EH (cell line): ENCODE data around the gene KRTAP10-7.
"Not testable (repeated sequence)": the region's sequence is repeated elsewhere in the genome, so short reads cannot be mapped to it uniquely, and the experiment has no call there.

Experiments used
- DNase-seq: peaks from one replicate; pipeline ENCODE4 v3.0.0-alpha.2; 2015; ENCODE audit warnings: low read depth

The KRTAP10-7 gene, protein sequence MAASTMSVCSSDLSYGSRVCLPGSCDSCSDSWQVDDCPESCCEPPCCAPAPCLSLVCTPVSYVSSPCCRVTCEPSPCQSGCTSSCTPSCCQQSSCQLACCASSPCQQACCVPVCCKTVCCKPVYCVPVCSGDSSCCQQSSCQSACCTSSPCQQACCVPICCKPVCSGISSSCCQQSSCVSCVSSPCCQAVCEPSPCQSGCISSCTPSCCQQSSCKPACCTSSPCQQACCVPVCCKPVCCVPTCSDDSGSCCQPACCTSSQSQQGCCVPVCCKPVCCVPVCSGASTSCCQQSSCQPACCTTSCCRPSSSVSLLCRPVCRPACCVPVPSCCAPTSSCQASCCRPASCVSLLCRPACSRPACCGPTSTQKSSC

DNA sequence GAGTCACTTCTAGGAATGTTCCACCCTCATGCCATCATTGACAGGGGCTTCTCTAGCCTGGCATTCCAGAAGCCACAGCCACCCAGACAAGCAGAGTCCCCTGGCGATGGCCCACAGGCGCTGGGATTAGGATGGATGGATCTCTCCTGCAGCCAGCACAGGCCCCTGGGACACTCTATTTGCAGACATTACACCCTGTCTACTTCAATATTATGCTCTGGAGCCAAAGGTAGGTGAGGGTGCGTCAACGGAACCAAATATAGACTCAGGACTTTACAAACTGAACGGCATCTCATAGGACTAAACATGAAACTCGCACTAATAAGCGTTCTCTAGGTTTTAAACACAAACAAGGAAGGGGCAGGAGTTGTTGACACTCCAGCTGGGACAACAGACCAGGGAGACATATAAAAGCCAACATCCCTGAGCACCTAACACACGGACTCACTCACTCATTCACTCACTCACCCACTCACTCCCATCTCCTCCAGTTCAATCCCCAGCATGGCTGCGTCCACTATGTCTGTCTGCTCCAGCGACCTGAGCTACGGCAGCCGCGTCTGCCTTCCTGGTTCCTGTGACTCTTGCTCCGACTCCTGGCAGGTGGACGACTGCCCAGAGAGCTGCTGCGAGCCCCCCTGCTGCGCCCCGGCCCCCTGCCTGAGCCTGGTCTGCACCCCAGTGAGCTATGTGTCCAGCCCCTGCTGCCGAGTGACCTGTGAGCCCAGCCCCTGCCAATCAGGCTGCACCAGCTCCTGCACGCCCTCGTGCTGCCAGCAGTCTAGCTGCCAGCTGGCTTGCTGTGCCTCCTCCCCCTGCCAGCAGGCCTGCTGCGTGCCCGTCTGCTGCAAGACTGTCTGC is at the start of gene KRTAP10-7:
Gene KRTAP10-7, plus strand, starts transcription at position 480 of the 861 bp plus-strand sequence. Its CDS starts 25 bp downstream, at position 505.
- not testable (repeated sequence) for DNase-seq

GRCh38 chr21:44550807-44551206 is 49.6 kb upstream of the KRTAP10-7 start:
- DNase-seq = no peak

DNA sequence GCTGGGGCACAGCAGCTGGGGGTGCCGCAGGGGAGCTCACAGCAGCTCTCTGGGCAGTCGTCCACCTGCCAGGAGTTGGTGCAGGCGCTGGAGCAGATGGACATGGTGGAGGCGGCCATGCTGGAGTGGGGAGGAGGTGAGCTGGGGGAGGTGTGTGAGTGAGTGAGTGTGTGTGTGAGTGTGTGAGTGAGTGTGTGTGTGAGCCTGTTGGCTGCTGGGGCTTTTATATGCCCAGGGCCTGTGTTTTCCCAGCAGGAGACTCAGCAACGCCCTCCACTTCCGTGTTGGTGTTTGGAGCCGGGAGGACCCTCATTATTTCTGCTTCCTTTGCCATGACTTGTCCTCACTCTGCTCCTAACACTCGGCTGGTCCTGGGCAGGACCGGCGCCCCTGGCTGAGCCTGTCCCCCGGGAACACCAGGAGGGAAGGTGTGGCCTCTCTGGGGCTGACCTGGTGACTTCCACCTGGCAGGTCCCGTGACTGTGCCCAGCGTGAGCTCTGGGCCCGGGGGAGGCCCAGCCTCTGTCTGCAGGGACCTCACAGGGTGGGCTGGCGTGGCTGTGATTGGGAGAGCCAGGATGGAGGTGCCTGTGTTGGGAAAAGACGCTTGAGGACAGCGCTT is 48.9 kb upstream of the KRTAP10-7 start, which contains the start of gene KRTAP10-2:
Gene KRTAP10-2, minus strand, starts transcription at position 166 of the 622 bp plus-strand sequence. Its CDS starts 47 bp downstream, at position 119.
- DNase-seq = no peak

DNA sequence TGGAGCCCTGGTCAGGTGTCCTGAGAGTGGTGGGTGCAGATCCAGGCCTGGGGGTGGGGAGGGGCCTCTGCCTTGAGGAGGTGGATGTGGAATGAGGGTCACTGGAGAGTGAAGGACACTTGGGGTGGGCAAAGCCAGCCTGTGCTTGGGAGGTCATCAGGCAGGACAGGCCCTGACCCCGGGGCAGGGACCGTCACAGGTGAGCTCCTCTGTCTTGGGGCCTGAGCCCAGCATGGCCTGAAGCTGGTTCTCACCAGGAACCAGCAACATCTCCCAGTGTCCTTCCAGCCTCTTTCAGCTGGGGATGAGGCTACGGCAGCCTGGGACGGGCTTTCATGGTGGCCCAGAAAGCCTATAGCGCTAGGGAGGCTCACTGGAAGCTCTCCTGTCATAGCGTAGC is 48.3 kb upstream of the KRTAP10-7 start:
- DNase-seq = no peak

GRCh38 chr21:44552681-44553080 is 47.7 kb upstream of the KRTAP10-7 start:
- DNase-seq = no peak

GRCh38 chr21:44555200-44555875 is 45.1 kb upstream of the KRTAP10-7 start:
- DNase-seq = no peak

DNA sequence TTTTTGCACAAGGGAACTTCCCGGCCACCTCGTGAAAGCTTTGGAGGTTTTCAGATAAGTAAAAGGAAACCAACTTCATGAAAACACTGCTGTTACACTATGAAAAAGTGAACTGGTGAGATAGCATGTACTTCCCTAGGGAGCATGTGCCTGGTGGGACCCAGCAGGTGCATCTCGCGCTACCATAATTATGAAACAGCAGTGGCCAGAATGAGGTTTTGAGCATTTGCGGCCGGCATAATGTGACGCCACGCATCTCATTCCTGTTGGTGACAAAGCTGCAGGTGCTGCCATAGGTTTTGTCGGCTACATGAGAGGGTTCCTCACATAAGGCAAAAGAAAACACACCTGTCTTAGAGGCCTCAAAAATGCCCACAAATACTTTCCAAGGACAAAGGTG is 43.5 kb upstream of the KRTAP10-7 start:
- no peak for DNase-seq

- DNase-seq = no peak
Observed at GRCh38 chr21:44557491-44558328, 42.7 kb upstream of the KRTAP10-7 start.

DNA sequence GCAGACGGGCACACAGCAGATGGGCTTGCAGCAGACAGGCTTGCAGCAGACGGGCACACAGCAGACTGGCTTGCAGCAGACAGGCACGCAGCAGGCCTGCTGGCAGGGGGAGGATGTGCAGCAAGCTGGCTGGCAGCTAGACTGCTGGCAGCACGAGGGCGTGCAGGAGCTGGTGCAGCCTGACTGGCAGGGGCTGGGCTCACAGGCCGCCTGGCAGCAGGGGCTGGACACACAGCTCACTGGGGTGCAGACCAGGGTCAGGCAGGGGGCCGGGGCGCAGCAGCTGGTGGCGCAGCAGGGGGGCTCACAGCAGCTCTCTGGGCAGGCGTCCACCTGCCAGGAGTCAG is 42.1 kb upstream of the KRTAP10-7 start:
- DNase-seq = not testable (repeated sequence)

DNA sequence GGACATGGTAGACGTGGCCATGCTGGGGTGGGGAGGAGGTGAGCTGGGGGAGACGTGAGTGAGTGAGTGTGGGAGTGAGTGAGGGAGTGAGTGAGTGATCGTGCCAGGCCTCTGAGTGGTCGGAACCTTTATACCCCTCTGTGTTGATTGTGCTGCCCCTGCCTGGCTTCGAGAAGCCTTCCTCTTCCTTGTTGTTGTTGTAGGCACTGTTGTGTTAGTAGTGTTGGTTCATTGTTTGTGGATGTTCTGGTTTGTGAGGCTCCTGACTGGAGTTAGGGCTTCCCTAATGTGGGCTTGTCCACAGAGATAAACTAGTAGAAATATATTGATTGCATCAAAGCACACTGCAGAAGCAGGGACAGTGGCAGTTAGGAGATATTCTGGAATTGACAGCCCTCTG is 41.7 kb upstream of the KRTAP10-7 start, which contains the start of gene KRTAP10-3:
Gene KRTAP10-3, minus strand, starts transcription at position 101 of the 400 bp plus-strand sequence. Its CDS starts 80 bp downstream, at position 21.
- no peak for DNase-seq

DNA sequence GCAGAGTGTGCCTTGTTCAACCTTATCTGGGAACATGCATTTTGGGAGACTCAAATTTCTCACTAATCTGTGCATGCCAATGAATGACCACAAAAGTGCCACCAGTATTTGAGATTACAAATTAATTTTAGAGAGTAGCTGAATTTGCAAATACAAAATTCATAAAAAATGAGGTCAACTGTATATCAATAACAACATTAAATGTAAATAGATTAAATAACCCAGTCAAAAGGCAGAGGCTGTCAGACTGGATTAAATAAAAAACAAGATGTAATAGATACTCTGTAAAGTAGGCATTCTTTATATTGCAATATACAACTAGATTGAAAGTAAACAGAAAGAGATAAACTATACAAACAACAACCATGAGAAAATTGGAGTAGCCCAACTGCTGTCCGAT is 36.3 kb upstream of the KRTAP10-7 start:
- no peak for DNase-seq

DNA sequence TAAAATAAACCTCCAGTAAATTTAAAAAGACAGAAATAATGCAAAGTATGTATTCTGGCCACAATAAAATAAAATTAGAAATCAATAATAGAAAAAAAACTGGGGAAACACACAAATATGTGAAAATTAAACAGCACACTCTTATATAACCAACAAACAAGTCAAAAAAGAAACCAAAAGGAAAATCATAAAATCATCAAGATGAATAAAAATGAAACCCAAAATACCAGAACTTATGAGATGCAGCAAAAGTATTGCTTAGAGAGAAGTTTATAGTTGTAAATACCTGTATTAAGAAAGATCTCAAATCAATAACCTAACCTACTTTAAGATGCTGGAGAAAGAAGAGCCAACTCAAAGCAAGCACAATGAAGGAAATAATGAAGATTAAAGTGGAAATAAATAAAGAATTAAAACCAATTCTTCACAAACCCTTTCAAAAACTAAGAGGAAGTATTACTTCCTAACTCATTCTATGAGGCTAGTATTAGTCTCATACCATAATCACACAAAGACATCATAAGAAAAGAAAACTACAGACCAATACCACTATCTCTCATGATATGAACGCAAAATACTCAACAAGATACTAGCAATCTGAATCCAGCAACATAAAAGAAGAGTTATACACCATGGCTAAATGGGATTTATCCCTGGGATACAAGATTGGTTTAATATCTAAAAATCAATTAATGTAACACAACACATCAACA is 35.4 kb upstream of the KRTAP10-7 start:
- no peak for DNase-seq

DNA sequence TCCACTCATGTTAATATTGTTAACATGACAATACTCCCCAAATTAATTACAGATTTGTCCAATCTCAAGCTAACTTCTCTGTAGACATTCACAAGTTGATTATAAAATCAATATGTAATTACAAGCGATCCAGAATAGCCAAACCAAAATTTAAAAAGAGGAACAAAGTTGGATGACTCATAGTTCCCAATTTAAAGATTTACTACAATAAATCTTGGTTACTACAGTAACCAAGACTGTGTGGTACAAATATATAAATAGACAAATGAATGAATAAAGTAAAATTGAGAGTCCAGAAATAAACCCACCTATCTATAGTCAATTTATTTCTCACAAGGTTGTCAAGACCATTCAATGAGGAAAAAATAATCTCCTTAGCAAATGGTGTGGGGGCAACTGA is 34.0 kb upstream of the KRTAP10-7 start:
- no peak for DNase-seq

- no peak for DNase-seq
Observed at GRCh38 chr21:44567481-44568171, 32.8 kb upstream of the KRTAP10-7 start.

GRCh38 chr21:44568261-44568660 is 32.1 kb upstream of the KRTAP10-7 start:
- DNase-seq = no peak

DNA sequence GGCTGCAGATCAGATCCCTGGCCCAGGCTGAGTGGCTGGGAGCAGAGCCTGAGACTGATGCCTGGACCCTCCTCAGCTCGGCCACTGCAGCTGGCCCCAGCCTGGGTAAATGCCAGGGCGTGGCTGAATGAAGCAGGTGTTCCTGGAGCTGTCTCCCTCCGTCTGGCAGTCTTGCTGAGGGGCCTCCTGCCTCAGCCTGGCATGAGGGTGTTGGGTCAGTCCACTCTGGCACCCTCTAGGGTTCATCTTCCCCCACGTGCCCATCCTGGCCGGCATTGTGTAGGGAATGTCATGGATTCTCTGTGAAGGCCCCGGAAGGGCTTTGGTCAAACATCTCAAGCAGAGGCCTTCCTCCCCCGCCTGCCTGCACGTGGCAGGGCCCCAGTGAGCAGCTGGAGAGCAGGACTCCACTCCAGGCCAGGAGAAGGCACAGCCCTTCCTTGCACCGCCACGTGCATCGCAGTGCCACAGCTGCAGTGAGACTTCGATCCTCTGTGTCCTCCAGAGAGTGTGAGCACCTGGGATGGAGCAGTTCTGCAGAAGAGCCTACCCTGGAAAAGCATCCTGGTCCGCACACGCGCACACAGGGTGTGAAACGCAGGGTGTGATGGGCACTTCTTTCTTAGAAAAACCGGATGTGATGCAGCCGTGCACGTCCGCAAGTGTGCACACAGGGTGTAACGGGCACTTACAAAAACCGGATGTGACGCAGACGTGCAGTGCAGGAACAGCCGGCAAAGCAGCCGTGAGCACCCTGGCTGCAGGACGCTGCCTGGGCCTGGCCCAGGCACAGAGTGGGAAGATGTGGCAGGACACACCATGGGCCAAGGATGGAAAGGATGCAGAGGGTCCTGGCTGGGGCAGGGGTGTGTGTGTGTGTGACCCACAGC is 31.5 kb upstream of the KRTAP10-7 start:
- no peak for DNase-seq

DNA sequence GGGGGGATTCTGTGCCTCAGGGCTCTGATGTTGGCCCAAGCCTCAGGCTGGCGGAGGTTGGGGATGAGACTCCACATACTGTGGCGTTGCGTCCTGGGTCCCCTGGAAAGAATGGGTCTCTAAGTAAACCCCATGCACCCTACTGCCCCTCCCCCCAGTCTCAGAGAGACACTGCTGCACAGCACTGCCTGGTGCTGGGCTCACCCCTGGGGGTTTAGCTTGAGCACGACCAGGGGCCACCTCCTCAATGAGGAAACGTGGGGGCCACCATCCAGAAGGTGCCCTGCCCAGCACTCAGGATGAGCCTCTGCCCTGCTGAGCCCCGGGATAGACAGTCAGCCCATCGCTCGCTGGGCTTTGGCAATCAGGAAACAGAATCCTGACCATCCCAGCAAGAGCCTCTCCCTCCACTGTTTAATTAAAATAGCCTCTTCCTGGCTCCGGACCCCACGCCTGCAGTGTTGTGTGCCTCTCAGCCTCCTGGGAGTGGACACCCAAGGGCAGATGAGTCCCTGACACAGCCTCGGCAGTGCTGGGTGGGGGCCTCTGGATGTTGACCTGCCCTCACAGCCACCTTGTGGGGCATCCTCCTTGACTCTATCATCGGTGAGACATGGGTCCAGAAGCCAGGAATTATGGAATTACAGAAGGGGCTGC is 30.4 kb upstream of the KRTAP10-7 start:
- DNase-seq = no peak

- DNase-seq = no peak
Observed at GRCh38 chr21:44571296-44571695, 29.1 kb upstream of the KRTAP10-7 start.
